Adipocyte (in vitro differentiated cells): Measurements from ENCODE around the gene TBCA.
A peak's percentile ranks its signal among the peaks of the same experiment; 100 is the strongest.

Source experiments
- DNase-seq: peaks from one replicate; pipeline ENCODE4 v3.0.0-alpha.2; 2015; ENCODE audit warnings: low read depth
- H3K27me3 ChIP-seq: replicated peaks from 2 replicates; pipeline ENCODE4 v1.7.0; 2013; ENCODE audit warnings: mild to moderate bottlenecking, low read length, moderate library complexity; ENCODE audit not compliant: control insufficient read depth, insufficient read depth
- H3K36me3 ChIP-seq: 2 replicates; pipeline ENCODE4 v1.7.0; 2013; ENCODE audit warnings: low read length, mild to moderate bottlenecking, moderate library complexity; ENCODE audit not compliant: control insufficient read depth, insufficient read depth, severe bottlenecking
- H3K4me1 ChIP-seq: 2 replicates; pipeline ENCODE4 v1.7.0; 2013; ENCODE audit warnings: mild to moderate bottlenecking, low read length, moderate library complexity; ENCODE audit not compliant: control insufficient read depth, insufficient read depth
- H3K4me3 ChIP-seq: 2 replicates; pipeline ENCODE4 v1.7.0; 2013; ENCODE audit warnings: mild to moderate bottlenecking, low read length, moderate library complexity
- H3K9ac ChIP-seq: 2 replicates; pipeline ENCODE4 v1.7.0; 2013; ENCODE audit warnings: mild to moderate bottlenecking, low read length, moderate library complexity
- H3K9me3 ChIP-seq: 2 replicates; pipeline ENCODE4 v1.7.0; 2013; ENCODE audit warnings: mild to moderate bottlenecking, low read length, moderate library complexity; ENCODE audit not compliant: control insufficient read depth

The TBCA gene

GRCh38 chr5:77785229-77785628, 9.1 kb upstream of the TBCA start:
- H3K4me3 ChIP-seq: no peak overlapping the region
- no peaks in the 10 kb centered on the region for H3K27me3 ChIP-seq
- H3K4me1 ChIP-seq: no peaks in the 10 kb centered on the region
- no peaks in the 10 kb centered on the region for H3K36me3 ChIP-seq
- no peak overlapping the region for H3K9ac ChIP-seq
- DNase-seq: no peak
- H3K9me3 ChIP-seq: no peaks in the 10 kb centered on the region

GRCh38 chr5:77784735-77785134, 8.6 kb upstream of the TBCA start:
- DNase-seq: no peak

DNA sequence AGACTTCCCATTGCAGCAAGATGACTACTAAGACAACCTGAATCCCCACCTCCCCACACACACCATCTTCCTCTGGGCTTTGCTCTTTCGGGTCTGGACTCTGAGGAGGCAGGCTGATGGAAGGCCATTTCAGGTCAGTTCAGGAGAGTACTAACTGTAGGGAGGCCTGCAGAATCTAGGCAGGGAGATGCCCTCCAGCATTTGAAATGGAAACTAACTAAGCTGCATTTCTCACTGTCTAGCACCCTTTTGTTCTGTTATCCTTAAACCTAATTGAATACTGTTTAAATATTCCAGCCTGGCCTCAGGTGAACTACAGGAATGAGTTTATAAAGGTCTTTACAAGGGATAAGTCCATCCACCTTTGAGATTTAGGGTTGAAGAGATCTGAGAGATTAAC, 4.9 kb upstream of the TBCA start:
- H3K4me1 ChIP-seq: peaks cover 5% of the 10 kb centered on the region
- H3K9ac ChIP-seq: no peak overlapping the region
- no peaks in the 10 kb centered on the region for H3K36me3 ChIP-seq
- DNase-seq: no peak
- H3K9me3 ChIP-seq: no peaks in the 10 kb centered on the region
- H3K4me3 ChIP-seq: no peak overlapping the region
- H3K27me3 ChIP-seq: no peaks in the 10 kb centered on the region

More at GRCh38 chr5:77784735-77785134, 8.6 kb upstream of the TBCA start:
- Histone ChIP-seq H3K9me3 (no peaks in the 10 kb centered on the region), H3K36me3 (no peaks in the 10 kb centered on the region), H3K9ac (no peak overlapping the region), H3K4me1 (no peaks in the 10 kb centered on the region), H3K4me3 (no peak overlapping the region), H3K27me3 (no peaks in the 10 kb centered on the region)

GRCh38 chr5:77778881-77779438, 2.8 kb upstream of the TBCA start:
- no peak overlapping the region for H3K4me3 ChIP-seq
- peaks cover 16% of the 10 kb centered on the region for H3K4me1 ChIP-seq
- H3K9me3 ChIP-seq: no peaks in the 10 kb centered on the region
- no peaks in the 10 kb centered on the region for H3K27me3 ChIP-seq
- no peaks in the 10 kb centered on the region for H3K36me3 ChIP-seq
- H3K9ac ChIP-seq: no peak overlapping the region
- no peak for DNase-seq

DNA sequence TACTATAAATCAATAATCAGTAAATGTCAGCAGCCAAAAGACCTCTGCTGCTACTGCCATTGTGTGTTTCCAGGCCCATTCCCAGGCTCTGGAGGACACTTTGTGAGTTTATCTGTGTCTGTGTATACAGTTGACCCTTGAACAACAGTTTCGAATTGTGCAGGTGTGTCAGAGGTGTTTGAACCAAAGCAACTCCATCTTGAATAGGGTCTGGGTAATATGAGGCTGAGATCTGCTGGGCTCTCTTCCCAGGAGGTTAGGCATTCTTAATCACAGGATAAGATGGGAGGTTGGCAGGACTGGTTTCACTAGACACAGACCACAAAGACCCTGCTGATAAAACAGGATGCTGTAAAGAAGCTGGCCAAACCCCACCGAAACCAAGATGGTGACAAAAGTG, 2.3 kb upstream of the TBCA start:
- Histone ChIP-seq H3K9me3 (no peaks in the 10 kb centered on the region), H3K27me3 (no peaks in the 10 kb centered on the region), H3K4me3 (no peak overlapping the region), H3K4me1 (peaks cover 21% of the 10 kb centered on the region), H3K9ac (no peak overlapping the region), H3K36me3 (no peaks in the 10 kb centered on the region)
- DNase-seq: no peak

GRCh38 chr5:77777911-77778310, 1.8 kb upstream of the TBCA start:
- no peaks in the 10 kb centered on the region for H3K9me3 ChIP-seq
- no peak for DNase-seq
- no peak overlapping the region for H3K4me3 ChIP-seq
- H3K9ac ChIP-seq: no peak overlapping the region
- no peaks in the 10 kb centered on the region for H3K27me3 ChIP-seq
- no peaks in the 10 kb centered on the region for H3K36me3 ChIP-seq
- H3K4me1 ChIP-seq: peaks cover 26% of the 10 kb centered on the region

DNA sequence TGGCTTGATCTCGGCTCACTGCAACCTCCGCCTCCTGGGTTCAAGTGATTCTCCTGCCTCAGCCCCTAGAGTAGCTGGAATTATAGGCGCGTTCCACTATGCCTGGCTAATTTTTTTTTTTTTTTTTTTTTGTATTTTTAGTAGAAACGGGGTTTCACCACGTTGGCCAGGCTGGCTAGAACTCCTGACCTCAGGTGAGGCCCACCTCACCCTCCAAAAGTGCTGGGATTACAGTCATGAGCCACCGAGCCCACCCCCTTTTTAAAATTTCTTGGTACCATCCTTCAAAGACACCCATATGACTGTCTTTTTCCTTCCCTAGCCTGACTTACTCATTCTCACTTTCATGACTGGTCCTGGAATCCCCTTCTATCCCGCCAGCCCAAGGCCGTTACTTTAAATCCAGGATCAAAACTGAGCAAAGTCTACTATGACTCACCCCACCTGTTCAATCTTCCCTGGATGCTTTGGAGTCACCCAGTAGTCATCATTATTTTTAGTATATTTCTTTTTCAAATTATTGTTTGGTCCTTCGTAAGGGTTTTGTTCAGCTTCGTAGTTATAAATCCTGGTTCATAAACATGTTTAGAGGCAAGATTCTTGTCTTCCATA, 1.2 kb upstream of the TBCA start:
- Histone ChIP-seq H3K4me3 (no peak overlapping the region), H3K27me3 (no peaks in the 10 kb centered on the region), H3K4me1 (peaks cover 31% of the 10 kb centered on the region), H3K9me3 (no peaks in the 10 kb centered on the region), H3K9ac (no peak overlapping the region), H3K36me3 (no peaks in the 10 kb centered on the region)
- no peak for DNase-seq

- H3K9me3 ChIP-seq: no peaks in the 10 kb centered on the region
- peaks cover 31% of the 10 kb centered on the region for H3K4me1 ChIP-seq
- H3K4me3 ChIP-seq: peak overlapping the region; percentile 95
- no peaks in the 10 kb centered on the region for H3K27me3 ChIP-seq
- H3K36me3 ChIP-seq: no peaks in the 10 kb centered on the region
- peak overlapping the region; percentile 98 for H3K9ac ChIP-seq
- DNase-seq: no peak
Observed at GRCh38 chr5:77776554-77777206, 541 bp upstream of the TBCA start.

DNA sequence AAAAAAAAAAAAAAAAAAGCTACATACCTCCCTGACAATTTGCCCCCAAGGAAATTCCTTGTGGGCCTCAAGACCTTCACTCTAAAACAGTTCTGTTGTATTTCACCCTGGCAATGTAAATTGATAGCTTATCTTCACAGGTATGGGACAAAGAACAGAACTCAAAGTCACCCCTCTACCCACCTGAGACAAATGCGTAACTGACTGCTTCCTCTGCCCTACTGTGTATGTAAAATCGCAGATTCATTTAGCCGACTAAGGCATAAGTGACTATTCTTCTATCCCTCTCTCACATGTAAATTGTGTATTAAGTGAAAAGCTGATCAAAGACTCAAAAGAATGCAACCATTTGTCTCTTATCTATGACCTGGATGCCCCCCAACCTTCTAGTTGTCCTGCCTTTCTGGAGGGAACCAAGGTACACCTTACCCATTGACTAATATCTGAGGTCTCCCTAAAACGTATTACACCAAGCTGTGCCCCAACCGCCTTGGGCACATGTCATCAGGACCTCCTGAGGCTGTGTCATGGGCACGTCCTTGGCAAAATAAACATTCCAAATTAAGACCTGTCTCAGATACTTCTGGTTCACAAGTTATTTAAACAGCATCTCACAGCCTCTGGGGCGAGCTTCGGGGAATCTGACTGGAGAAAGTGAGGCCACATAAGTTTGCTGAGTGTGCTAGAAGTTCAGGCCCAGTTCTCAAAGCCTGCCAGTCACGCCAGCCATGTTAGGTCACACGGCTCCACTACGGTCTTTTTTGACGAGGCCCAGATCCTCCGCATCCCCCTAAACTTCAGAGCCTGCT, 954 bp downstream of the TBCA start:
- no peaks in the 10 kb centered on the region for H3K9me3 ChIP-seq
- no peaks in the 10 kb centered on the region for H3K27me3 ChIP-seq
- peak; percentile 8 for DNase-seq
- peak overlapping the region; percentile 98 for H3K9ac ChIP-seq
- peaks cover 13% of the 10 kb centered on the region for H3K36me3 ChIP-seq
- peaks cover 43% of the 10 kb centered on the region for H3K4me1 ChIP-seq
- H3K4me3 ChIP-seq: peak overlapping the region; percentile 95

DNA sequence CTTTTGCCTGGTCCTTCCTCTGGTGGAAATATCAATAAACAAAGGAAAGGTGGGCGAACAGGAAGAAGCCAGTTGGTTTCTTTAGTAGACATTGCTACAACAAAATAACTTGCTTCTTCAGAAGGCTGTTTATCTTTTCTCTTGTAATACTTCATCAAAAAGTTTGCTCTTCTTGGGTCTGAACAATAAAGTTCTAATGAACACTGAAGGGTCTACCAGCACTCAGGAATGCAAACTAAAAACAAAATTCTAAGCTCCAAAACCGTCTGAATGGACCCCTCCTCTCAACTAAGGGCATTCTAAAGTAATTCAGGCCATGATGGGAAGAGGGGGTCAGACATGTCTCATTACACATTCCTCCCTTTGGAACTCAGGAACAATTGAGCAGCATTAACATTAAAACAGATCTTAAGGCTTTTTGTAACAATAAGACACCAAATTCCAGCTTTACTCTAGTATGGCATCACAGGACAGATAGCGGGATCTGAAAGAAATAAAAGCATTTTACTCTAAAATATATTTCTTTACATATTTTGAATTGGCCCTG, 2.3 kb downstream of the TBCA start:
- H3K4me3 ChIP-seq: peak overlapping the region; percentile 95
- peak overlapping the region; percentile 98 for H3K9ac ChIP-seq
- peaks cover 25% of the 10 kb centered on the region for H3K36me3 ChIP-seq
- DNase-seq: no peak
- peaks cover 43% of the 10 kb centered on the region for H3K4me1 ChIP-seq
- H3K9me3 ChIP-seq: no peaks in the 10 kb centered on the region
- no peaks in the 10 kb centered on the region for H3K27me3 ChIP-seq

DNA sequence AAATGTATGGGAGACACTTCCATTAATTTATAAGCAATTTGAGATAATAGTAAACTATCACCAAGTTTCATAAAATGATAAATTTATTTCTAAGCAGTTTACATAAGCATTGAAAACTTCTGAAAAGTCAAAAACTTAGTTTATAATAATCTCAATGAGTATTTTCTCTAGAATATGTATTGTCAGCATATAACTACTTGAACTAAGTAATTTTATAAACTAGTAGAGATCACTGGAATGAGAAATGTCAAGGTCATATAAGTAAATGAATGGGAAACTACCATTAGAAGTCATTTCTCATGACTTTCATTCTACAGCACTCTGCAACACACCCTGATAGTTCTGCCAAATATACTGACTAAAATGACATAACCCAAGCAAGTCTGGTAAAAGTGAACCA, 3.4 kb downstream of the TBCA start:
- Histone ChIP-seq H3K9me3 (no peaks in the 10 kb centered on the region), H3K36me3 (peaks cover 35% of the 10 kb centered on the region), H3K4me3 (peak overlapping the region; percentile 95), H3K9ac (no peak overlapping the region), H3K27me3 (no peaks in the 10 kb centered on the region), H3K4me1 (peaks cover 43% of the 10 kb centered on the region)
- no peak for DNase-seq
